Skeletal muscle tissue (tissue), 4 donors: Measurements from ENCODE around the gene PASK. TPM values are rescaled to one million over a fixed set of nuclear protein-coding genes. Genes with fewer than 3 reads are reported as not detected.

Experiments
- H3K27ac ChIP-seq: one replicate; pipeline ENCODE4 v1.7.0; 2013; ENCODE audit warnings: mild to moderate bottlenecking, low read depth, low read length, inconsistent platforms
- H3K27me3 ChIP-seq, 3 donors: one replicate each; pipeline ENCODE4 v1.7.0; 2013; ENCODE audit warnings: low read length in 3 of 3; ENCODE audit not compliant: control insufficient read depth in 3 of 3, insufficient read depth in 3 of 3
- H3K36me3 ChIP-seq, 3 donors: one replicate each; pipeline ENCODE4 v1.7.0; 2013; ENCODE audit warnings: low read length in 3 of 3; ENCODE audit not compliant: control insufficient read depth in 3 of 3, insufficient read depth in 3 of 3
- H3K4me1 ChIP-seq, 3 donors: one replicate each; pipeline ENCODE4 v1.7.0; 2013; ENCODE audit warnings: low read length in 3 of 3, mild to moderate bottlenecking in 3 of 3; ENCODE audit not compliant: control insufficient read depth in 3 of 3, insufficient read depth in 3 of 3
- H3K4me3 ChIP-seq, 3 donors: one replicate each; pipeline ENCODE4 v1.7.0; 2013; ENCODE audit warnings: low read length in 3 of 3
- H3K9ac ChIP-seq, 3 donors: one replicate each; pipeline ENCODE4 v1.7.0; 2013; ENCODE audit warnings: low read length in 3 of 3, mild to moderate bottlenecking in 3 of 3, moderate library complexity in 2 of 3, low read depth in 1 of 3
- H3K9me3 ChIP-seq, 3 donors: one replicate each; pipeline ENCODE4 v1.7.0; 2013; ENCODE audit warnings: low read length in 3 of 3; ENCODE audit not compliant: control insufficient read depth in 3 of 3
- total RNA-seq: library from RNA; depleted of rRNA; stranded (reverse); fragments of >200 nt; gene quantifications from one replicate; pipeline ENCODE4 v1.2.3, GENCODE V29; 2014
- donor health status: Osteomylitis.

Gene PASK
- total RNA-seq, 1 donor from 2014 or later = 3.7 TPM

DNA sequence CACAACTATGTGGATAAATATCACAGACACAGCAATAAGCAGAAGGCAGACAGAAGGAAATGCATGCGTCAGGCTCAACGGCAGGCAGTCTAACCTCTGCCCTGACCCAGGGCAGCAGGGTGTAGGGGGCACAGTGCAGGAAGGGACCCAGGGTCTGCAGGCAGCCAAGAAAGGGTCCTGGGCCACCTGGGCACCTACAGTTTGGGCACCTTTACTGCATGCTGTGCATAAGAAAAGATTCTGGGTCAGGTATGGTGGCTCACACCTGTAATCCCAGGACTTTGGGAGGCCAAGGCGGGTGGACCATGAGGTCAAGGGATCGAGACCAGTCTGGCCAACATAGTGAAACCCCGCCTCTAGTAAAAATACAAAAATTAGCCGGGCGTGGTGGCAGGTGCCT lies 17.7 kb downstream of the PASK start:
- H3K27ac ChIP-seq = no peak overlapping the region
- H3K4me3 ChIP-seq = no peak overlapping the region
- no peaks in the 10 kb centered on the region for H3K4me1 ChIP-seq
- H3K27me3 ChIP-seq = no peaks in the 10 kb centered on the region
- no peaks in the 10 kb centered on the region for H3K9me3 ChIP-seq
- no peaks in the 10 kb centered on the region for H3K36me3 ChIP-seq
- no peak overlapping the region for H3K9ac ChIP-seq

DNA sequence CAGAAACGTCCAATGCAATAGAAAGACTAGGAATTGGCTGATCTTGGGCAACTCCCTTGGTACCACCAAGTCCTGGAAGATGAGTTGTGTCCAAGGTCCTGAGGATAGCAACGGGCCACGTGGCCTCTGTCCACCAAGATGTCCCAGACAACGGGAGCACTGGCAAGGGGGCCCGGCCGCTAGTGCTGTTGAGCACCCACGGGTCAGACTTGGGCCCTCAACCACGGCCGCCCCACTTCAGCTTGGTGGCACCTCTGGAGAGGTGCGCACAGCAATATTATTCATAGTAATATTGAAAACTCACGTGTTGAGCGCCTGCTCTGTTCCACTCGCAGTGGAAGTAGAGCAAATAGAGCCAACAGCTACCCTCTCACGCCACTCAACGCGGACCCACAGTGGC lies 19.0 kb downstream of the PASK start:
- Histone ChIP-seq H3K36me3 (no peaks in the 10 kb centered on the region), H3K9ac (no peak overlapping the region), H3K9me3 (no peaks in the 10 kb centered on the region), H3K4me1 (no peaks in the 10 kb centered on the region), H3K27ac (no peak overlapping the region), H3K4me3 (no peak overlapping the region), H3K27me3 (no peaks in the 10 kb centered on the region)

- H3K27me3 ChIP-seq = no peaks in the 10 kb centered on the region
- no peaks in the 10 kb centered on the region for H3K9me3 ChIP-seq
- H3K27ac ChIP-seq = no peak overlapping the region
- H3K4me3 ChIP-seq = no peak overlapping the region
- H3K9ac ChIP-seq = no peak overlapping the region
- H3K4me1 ChIP-seq = no peaks in the 10 kb centered on the region
- H3K36me3 ChIP-seq = no peaks in the 10 kb centered on the region
These were observed 20.0 kb downstream of the PASK start for GRCh38 chr2:241129086-241129871.

DNA sequence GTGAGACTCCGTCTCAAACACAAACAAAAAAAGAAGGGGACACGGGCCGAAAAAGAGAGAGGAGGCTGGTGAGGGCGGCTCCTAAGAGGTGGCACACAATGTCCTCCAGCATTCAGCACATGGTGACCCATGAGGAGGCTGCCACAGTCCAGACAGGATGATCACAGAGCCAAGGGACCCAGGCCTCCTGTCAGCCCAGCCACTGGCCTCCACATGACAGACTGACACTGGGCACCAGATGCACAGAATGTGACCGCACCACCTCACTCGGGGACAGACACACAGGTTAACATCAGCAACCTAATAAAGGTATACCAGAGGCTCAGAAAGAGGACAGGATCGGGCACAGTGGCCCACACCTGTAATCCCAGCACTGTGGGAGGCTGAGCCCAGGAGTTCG lies 21.0 kb downstream of the PASK start:
- Histone ChIP-seq H3K4me3 (no peak overlapping the region), H3K36me3 (no peaks in the 10 kb centered on the region), H3K9ac (no peak overlapping the region), H3K4me1 (no peaks in the 10 kb centered on the region), H3K27ac (no peak overlapping the region), H3K9me3 (no peaks in the 10 kb centered on the region), H3K27me3 (no peaks in the 10 kb centered on the region)

GRCh38 chr2:241126771-241127202 lies 22.5 kb downstream of the PASK start:
- Histone ChIP-seq H3K27ac (no peak overlapping the region), H3K4me3 (no peak overlapping the region), H3K27me3 (no peaks in the 10 kb centered on the region), H3K9me3 (no peaks in the 10 kb centered on the region), H3K4me1 (no peaks in the 10 kb centered on the region), H3K36me3 (no peaks in the 10 kb centered on the region), H3K9ac (no peak overlapping the region)

- H3K27me3 ChIP-seq = no peaks in the 10 kb centered on the region
- H3K9ac ChIP-seq = no peak overlapping the region
- H3K4me3 ChIP-seq = no peak overlapping the region
- no peaks in the 10 kb centered on the region for H3K4me1 ChIP-seq
- no peaks in the 10 kb centered on the region for H3K9me3 ChIP-seq
- H3K27ac ChIP-seq = no peak overlapping the region
- no peaks in the 10 kb centered on the region for H3K36me3 ChIP-seq
These were observed 23.1 kb downstream of the PASK start for GRCh38 chr2:241126201-241126611.

DNA sequence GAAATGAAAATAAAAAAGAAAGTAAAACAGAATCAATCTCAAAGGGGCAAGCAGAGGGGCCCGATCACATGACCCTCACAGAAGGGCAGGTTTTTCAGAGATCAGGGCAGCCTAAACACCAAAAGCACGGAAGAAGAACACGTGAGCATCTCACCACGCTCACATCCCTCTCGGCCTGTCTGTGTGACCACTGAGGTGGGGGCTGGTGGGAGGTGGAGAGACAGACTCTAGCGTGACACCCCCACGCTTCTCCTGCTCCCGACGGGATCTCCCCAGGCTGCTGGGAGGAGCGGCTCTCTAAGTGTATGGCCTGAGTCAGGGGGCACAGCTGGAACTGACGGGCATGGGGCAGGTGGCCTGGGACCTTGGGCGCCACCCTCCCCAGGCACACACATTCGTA lies 23.6 kb downstream of the PASK start:
- Histone ChIP-seq H3K36me3 (peaks cover 0 to 3% (median 0%) of the 10 kb centered on the region in 3 donors), H3K9ac (no peak overlapping the region), H3K27me3 (no peaks in the 10 kb centered on the region), H3K27ac (no peak overlapping the region), H3K4me3 (no peak overlapping the region), H3K4me1 (no peaks in the 10 kb centered on the region), H3K9me3 (no peaks in the 10 kb centered on the region)

DNA sequence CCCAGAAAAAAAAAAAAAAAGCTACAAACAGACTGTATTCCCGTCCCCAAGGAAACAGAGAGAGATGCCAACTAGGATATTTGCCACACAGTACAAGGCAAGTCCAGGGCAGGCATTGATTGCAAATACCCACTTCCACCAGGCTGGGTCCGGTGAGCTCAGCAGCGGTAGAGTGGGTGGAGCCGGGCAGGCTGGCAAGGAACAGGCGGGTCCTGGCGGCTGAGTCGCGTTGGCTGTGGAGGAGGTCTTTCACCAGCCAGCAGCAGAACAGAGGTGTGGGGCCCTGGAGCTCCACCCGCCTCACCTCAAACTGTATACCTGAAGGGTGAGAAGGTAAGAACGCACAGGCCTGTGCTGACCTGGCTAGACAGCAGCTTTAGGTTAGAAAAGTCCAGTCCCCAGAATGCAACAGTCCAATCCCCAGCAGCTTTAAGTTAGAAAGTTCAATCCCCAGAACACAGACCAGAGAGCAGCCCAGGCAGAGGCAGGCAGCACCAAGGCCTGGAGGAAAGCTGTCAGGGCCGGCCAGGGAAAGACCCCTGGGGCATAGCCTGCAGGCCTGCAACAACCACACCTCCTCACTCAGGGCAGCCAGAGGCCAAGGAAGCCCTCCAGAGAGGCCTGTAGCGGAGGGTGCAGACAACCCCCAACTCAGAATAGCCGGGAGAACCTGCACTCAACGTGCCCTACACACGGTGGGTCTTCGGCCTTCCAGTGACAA lies 25.3 kb downstream of the PASK start:
- no peak overlapping the region for H3K4me3 ChIP-seq
- no peaks in the 10 kb centered on the region for H3K9me3 ChIP-seq
- H3K27me3 ChIP-seq = no peaks in the 10 kb centered on the region
- H3K36me3 ChIP-seq = peaks cover 0 to 3% (median 0%) of the 10 kb centered on the region in 3 donors
- H3K27ac ChIP-seq = no peak overlapping the region
- no peak overlapping the region for H3K9ac ChIP-seq
- H3K4me1 ChIP-seq = no peaks in the 10 kb centered on the region

DNA sequence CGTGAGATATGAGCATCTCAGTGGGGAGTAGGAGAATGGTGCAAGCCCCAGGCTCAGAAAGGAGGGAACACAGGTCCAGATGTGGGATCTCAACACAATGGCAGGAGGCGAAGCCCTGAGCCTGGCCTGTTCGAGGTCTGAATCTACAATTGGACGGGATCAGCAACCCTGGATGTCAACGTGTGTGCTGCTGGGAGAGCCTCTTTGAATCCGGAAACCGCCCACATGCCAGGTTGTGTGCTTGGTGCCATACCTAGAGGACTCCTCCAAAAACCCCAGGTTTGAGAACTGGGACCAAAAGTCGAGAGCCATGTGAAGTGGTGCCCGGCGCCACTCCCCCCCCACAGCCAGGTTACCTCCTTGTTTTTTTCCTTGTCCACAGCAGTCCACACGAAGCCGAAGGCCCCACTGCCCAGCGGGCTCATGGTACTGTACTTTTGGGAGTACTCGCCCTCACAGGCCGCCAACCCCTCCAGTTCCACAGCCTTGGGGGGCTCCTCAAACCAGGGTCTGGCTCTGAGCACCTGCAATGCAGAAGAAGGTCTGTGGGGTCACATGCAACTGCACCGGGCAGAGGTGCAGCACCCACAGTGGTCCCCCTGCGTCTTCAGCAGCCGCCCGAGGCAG lies 26.8 kb downstream of the PASK start:
- Histone ChIP-seq H3K27ac (no peak overlapping the region), H3K36me3 (peaks cover 0 to 3% (median 0%) of the 10 kb centered on the region in 3 donors), H3K9ac (no peak overlapping the region), H3K4me3 (no peak overlapping the region), H3K4me1 (no peaks in the 10 kb centered on the region), H3K27me3 (no peaks in the 10 kb centered on the region), H3K9me3 (no peaks in the 10 kb centered on the region)

DNA sequence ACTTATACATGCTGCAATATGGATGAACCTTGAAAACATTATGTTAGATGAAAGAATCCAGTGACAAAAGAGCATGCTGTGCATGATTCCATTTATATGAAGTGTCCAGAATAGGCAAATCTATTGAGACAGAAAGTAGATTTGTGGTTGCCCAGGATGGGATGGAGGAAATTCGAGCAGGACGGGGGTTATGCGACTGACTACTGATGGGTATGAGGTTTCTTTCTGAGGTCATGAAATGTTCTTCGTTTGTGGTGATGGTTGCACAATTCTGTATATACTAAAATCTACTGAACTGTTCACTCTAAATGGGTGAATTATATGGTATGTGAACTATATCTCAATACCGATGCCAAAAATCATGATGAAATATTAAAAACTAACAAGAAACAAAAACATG lies 28.3 kb downstream of the PASK start:
- no peaks in the 10 kb centered on the region for H3K27me3 ChIP-seq
- H3K4me3 ChIP-seq = no peak overlapping the region
- H3K36me3 ChIP-seq = peaks cover 0 to 3% (median 0%) of the 10 kb centered on the region in 3 donors
- no peaks in the 10 kb centered on the region for H3K9me3 ChIP-seq
- no peaks in the 10 kb centered on the region for H3K4me1 ChIP-seq
- H3K27ac ChIP-seq = no peak overlapping the region
- no peak overlapping the region for H3K9ac ChIP-seq
